NCI-H345 treated with DMSO at 0.1 percent for 48 hours (cell line): ENCODE data around the gene MTMR10.

Source experiments
- DNase-seq: peaks from one replicate; lab custom pipeline; 2025; ENCODE audit not compliant: unreplicated experiment; lab: John Stamatoyannopoulos, UW

Gene MTMR10

GRCh38 chr15:30958219-30958618 is 33.2 kb downstream of the MTMR10 start:
- DNase-seq, result no peak

GRCh38 chr15:30956216-30957124 is 35.0 kb downstream of the MTMR10 start:
- DNase-seq, result no peak

GRCh38 chr15:30954674-30955073 is 36.8 kb downstream of the MTMR10 start:
- DNase-seq, result no peak

GRCh38 chr15:30953731-30954378 is 37.6 kb downstream of the MTMR10 start:
- no peak for DNase-seq

GRCh38 chr15:30953183-30953582 is 38.2 kb downstream of the MTMR10 start:
- no peak for DNase-seq

GRCh38 chr15:30943654-30944335 is 47.6 kb downstream of the MTMR10 start:
- DNase-seq, result no peak

GRCh38 chr15:30941520-30941919 is 49.9 kb downstream of the MTMR10 start:
- no peak for DNase-seq

GRCh38 chr15:30940359-30940758 is 51.1 kb downstream of the MTMR10 start:
- DNase-seq, result peak; percentile 29

- no peak for DNase-seq
Observed at GRCh38 chr15:30939161-30939560, 52.3 kb downstream of the MTMR10 start.

- no peak for DNase-seq
Observed at GRCh38 chr15:30933293-30933692, 58.1 kb downstream of the MTMR10 start.

GRCh38 chr15:30930422-30930821 is 61.0 kb downstream of the MTMR10 start:
- no peak for DNase-seq

- no peak for DNase-seq
Observed at GRCh38 chr15:30929982-30930381, 61.4 kb downstream of the MTMR10 start.

- peak; percentile 61 for DNase-seq
Observed at GRCh38 chr15:30929064-30929669, 62.3 kb downstream of the MTMR10 start.

GRCh38 chr15:30928076-30928475 is 63.4 kb downstream of the MTMR10 start:
- DNase-seq, result no peak

GRCh38 chr15:30927148-30927761 is 64.2 kb downstream of the MTMR10 start:
- DNase-seq, result no peak

- no peak for DNase-seq
Observed at GRCh38 chr15:30926161-30926560, 65.3 kb downstream of the MTMR10 start.

- no peak for DNase-seq
Observed at GRCh38 chr15:30925686-30926085, 65.7 kb downstream of the MTMR10 start.

GRCh38 chr15:30924353-30924752 is 67.1 kb downstream of the MTMR10 start:
- no peak for DNase-seq

GRCh38 chr15:30923429-30923828 is 68.0 kb downstream of the MTMR10 start:
- no peak for DNase-seq

GRCh38 chr15:30922480-30923311 is 68.7 kb downstream of the MTMR10 start:
- DNase-seq, result no peak
